ENCODE measurements around the gene TEX264. TPM values are rescaled to one million over a fixed set of nuclear protein-coding genes. Genes with fewer than 3 reads are reported as not detected.
"Not testable (repeated sequence)": the region's sequence is repeated elsewhere in the genome, so short reads cannot be mapped to it uniquely, and the experiment has no call there.

TEX264 gene, protein sequence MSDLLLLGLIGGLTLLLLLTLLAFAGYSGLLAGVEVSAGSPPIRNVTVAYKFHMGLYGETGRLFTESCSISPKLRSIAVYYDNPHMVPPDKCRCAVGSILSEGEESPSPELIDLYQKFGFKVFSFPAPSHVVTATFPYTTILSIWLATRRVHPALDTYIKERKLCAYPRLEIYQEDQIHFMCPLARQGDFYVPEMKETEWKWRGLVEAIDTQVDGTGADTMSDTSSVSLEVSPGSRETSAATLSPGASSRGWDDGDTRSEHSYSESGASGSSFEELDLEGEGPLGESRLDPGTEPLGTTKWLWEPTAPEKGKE
- total RNA-seq: 10 to 100 TPM; 45.5 to 46.4 TPM

DNA sequence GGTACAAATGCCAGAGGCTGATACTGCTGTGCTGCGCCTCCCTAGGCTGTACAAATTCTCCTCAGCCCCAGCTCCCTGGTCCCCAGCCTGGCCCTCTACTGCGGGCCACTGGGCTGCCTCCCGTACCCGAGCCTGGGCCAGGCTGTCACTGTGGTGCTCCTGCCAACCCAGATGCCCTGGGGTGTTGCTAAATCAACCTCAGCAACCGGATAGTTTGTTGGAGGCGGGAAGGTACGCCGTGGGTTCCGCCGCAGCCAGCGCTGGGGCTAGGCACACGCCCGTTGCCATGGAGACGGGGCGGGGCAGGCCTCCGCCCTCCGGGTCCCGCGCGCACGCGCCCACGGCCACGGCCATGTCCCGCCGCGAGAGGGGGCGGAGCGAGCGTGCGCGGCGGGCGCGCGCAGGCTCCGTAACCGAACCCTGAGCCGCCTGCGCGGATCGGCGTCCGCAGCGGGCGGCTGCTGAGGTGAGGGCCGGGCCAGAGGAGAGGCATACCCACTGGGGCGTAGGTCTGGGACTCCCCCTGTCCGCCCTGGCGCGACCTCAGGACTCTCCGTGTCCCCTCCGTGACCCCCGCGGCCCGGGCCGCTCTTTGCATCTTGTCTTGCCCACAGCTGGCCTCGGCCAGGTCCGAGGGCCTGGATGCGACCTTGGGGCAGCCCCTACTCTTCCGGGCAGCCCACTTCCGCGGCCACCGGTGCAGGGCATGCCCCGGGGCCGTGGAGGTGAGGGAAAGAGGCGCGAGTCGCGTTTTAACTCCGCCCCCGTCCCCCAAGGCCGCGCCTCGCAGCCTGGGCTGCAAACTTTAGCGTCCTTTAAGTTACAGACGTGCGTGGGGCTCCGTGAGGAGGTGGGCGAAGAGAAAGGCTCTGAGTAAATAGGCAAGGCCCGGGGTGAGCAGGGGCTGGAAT is at the start of gene TEX264:
TEX264 (plus strand) TSS at position 430 of the 911 bp plus-strand sequence. CDS start 3,053 bp downstream, outside the sequence.
- CTCF ChIA-PET: interaction anchor here (0.6 to 7.1 kb wide), 9 partner anchors 8 to 253 kb away, joined by 3 to 58 read pairs (median 5); partner anchors contain the start of gene DCAF1
- POLR2A ChIA-PET: interaction anchor here (0.6 to 3.5 kb wide), 5 partner anchors 10 to 191 kb away, joined by 3 to 35 read pairs (median 11); partner anchors contain the start of gene DCAF1

DNA sequence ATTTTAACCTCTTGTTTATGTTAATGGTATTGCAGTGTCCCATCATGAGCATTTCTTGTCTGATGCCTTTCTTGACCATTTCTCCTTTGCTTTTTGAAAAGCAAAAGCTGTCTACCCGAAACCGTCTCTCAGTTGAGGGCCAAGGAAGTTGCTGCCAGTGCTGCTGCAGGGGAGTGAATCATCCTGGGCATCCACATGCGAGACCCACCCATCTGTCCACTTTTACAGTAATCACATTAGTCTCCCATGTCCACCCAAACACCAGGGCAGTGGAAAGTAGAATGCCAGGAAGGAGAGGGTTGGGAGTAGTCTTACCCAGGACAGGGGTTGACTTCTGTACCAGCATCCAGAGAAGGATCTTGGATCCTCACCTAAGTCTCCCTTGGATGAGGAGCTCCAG is 48.6 kb upstream of the TEX264 start:
- POLR2A ChIA-PET: no interaction called here
- CTCF ChIA-PET: no interaction called here

DNA sequence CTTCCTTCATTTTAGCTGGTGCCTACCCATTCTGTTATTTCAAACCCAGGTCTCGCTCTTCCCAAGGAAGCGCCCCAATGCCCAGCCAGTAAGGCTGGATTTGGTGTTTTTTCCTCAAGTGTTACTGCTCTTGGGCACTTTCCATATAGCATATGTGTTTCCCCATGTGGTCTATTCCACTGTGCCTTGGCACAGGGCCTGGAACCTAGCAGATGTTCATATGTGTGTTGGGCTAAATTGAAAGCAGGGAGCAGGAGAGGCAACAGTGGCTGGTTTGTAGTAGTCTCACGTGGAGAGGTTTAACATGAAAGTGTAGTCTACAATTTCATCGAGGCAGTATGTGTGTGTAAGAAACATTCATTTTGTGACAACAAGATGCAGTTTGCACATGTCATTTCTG is 48.2 kb upstream of the TEX264 start:
- ChIA-PET POLR2A (no interaction called here), CTCF (no interaction called here)

DNA sequence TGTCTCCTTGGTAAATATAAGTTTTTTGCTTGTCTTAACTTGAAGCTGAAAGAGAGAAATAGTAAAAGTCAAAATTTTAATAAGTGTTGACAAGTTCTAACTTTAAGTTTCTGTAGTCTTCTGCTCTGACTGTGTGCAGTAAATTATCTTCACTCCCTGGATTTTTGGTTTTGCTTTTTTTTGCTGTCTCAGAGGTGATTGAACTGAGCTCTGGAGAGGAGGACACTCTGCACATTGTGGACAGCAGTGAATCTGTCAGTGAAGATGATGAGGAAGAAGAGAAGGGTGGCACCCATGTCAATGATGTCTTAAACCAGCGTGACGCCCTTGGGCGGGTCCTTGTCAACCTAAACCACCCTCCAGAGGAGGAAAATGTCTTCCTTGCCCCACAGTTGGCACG is 40.5 kb upstream of the TEX264 start:
- POLR2A ChIA-PET: no interaction called here

DNA sequence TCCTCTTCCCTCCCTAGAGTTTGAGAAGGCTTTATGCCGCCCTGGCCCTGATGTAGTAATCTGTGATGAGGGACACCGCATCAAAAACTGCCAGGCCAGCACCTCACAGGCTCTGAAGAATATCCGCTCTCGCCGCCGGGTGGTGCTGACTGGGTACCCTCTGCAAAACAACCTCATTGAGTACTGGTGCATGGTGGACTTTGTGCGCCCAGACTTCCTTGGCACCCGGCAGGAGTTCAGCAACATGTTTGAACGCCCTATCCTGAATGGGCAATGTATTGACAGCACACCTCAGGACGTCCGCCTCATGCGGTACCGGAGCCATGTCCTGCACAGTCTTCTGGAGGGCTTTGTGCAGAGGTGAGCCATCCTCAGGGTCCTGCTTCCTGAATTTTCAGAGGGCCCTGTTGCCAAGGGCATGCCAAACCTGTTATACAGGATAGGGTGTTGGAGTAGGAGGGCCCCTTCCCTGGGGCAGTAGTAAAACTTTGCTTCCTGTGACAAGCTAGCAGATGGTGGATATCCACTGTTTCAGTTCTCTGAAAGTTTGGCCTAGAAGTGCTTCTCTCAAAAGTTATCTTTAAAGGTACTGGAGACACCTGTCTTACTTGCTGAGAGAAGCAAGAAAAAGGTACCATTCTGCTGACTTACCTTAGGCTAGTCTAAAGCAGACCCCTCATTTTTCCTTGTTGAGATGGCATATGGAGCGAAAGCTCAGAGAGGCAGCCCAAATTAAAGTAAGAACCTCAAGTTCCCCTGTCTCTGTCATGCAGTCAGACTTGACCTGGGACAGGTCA is 33.7 kb upstream of the TEX264 start:
- ChIA-PET POLR2A (no interaction called here), CTCF (no interaction called here)

More for the DNA sequence above, 40.5 kb upstream of the TEX264 start:
- CTCF ChIA-PET: no interaction called here

DNA sequence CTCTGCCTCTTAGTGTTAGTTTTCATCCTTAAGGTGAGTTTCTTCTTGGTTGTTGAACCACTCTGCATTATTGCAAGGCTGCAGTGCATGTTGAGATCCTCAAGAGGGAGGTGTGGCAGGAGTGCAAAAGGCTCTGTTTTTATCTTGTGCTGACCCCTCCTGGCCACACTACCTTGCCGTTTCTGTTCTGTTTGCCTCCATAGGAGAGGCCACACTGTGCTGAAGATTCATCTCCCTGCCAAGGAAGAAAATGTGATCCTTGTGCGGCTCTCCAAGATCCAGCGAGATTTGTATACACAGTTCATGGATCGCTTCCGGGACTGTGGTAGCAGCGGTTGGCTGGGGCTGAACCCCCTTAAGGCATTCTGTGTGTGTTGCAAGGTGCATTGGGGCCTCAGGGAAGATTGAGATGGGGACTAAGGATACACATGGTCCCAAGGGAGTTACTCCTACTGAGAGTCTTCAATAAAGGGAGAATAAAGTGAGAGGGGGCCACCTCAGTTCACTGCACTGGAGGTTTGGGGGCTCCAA is 33.0 kb upstream of the TEX264 start:
- POLR2A ChIA-PET: no interaction called here
- CTCF ChIA-PET: no interaction called here

DNA sequence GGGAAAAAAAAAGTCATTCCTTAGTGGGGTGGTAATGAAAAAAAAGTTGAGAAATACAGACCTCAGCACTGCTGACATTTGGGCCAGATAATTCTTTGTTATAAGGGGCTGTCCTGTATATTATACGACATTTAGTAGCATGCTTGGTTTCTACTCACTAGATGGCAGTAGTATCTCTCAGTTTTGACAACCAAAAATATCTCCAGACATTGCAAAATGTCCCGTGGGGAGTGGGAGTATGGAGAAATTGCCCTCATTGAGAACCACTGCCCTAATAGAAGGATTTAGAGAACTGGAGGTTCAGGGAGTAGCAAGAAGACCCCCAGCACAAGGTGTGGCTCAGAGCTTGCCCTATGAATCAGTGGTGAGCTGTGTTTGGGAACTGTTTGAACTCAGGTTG is 28.6 kb upstream of the TEX264 start:
- POLR2A ChIA-PET: interaction anchor here (0.6 kb wide), 1 partner anchor 32 kb away, joined by 3 read pairs; no protein-coding TSS in a partner anchor
- CTCF ChIA-PET: interaction anchor here (0.6 to 1.3 kb wide), 5 partner anchors 27 to 961 kb away, joined by 3 to 5 read pairs (median 3); no protein-coding TSS in a partner anchor

DNA sequence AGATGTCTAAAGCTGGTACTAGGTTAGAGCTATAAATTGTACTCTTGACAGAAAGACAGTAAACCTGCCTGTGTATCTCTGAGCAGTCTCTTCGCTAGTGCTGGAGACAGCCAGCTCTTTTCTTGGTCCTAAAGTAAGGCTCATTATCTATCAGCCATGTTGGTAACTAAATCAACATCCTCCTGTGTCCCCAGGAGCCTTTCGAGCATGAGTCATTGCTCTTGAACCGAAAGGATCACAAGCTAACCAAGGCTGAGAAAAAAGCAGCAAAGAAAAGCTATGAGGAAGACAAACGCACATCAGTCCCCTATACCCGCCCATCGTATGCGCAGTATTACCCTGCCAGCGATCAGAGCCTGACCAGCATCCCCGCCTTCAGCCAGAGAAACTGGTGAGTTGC is 25.0 kb upstream of the TEX264 start:
- ChIA-PET POLR2A (no interaction called here), CTCF (interaction anchor here (1.2 kb wide), 1 partner anchor 144 kb away, joined by 4 read pairs; no protein-coding TSS in a partner anchor)

DNA sequence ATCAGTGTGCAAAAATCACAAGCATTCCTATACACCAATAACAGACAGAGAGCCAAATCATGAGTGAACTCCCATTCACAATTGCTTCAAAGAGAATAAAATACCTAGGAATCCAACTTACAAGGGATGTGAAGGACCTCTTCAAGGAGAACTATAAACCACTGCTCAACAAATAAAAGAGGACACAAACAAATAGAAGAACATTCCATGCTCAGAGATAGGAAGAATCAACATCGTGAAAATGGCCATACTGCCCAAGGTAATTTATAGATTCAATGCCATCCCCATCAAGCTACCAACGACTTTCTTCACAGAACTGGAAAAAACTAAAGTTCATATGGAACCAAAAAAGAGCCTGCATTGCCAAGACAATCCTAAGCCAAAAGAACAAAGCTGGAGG is 18.9 kb upstream of the TEX264 start:
- CTCF ChIA-PET, POLR2A ChIA-PET: not testable (repeated sequence)

DNA sequence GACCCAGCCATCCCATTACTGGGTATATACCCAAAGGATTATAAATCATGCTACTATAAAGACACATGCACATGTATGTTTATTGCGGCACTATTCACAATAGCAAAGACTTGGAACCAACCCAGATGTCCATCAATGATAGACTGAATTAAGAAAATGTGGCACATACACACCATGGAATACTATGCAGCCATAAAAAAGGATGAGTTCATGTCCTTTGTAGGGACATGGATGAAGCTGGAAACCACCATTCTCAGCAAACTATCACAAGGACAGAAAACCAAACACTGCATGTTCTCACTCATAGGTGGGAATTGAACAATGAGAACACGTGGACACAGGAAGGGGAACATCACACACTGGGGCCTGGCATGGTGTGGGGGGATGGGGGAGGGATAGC is 17.6 kb upstream of the TEX264 start:
- CTCF ChIA-PET, POLR2A ChIA-PET: not testable (repeated sequence)

DNA sequence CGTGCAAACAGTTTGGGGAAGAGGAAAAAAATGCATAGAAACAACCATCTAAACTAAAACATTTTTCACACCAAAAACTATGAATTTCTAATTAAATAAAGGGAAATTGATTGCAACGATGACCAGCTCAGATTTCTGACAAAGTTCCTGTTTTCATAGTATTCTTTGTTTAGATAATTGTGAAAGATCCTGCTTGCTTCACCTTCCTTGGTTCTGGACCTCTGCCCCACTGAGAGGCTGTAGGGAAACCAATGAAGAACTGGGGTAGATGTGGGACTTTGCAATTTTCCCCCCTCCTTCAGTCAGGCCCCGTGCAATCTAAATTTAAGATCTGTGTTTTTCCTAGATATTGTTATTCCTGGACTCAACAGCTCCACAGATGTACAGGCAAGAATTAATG is 13.8 kb upstream of the TEX264 start:
- ChIA-PET CTCF (interaction anchor here (1.0 kb wide), 1 partner anchor 25 kb away, joined by 3 read pairs; no protein-coding TSS in a partner anchor), POLR2A (no interaction called here)

DNA sequence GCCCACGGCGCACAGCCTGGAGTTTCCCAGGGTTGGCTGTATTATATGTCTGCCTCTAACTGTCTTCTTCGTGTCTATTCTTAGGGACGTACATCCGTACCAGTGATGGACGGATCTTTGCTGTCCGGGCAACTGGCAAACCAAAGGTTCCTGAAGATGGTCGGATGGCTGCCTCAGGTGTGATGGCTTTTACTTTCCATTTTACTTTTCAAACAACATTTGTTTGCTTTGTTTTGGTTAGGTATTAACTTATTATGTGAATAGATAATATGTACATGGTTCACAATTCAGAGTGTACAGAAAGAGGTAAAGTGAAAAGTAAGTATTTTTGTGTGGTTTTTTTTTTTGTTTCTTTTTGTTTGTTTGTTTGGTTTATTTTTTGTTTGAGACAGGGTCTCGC is 11.1 kb upstream of the TEX264 start:
- POLR2A ChIA-PET: no interaction called here
- CTCF ChIA-PET: no interaction called here

DNA sequence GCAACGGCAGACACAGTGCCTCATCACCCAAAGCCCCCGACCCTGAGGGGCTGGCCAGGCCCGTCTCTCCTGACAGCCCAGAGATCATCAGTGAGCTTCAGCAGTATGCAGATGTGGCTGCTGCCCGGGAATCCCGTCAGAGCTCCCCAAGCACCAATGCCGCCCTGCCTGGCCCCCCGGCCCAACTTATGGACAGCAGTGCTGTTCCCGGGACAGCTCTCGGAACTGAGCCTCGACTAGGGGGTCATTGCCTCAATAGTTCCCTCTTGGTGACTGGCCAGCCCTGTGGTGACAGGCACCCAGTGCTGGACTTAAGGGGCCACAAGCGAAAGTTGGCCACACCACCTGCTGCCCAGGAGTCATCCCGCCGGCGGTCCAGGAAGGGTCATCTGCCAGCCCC is 8.6 kb upstream of the TEX264 start:
- ChIA-PET CTCF (interaction anchor here (0.9 to 1.5 kb wide), 2 partner anchors 20 to 22 kb away, joined by 3 read pairs; no protein-coding TSS in a partner anchor), POLR2A (no interaction called here)

DNA sequence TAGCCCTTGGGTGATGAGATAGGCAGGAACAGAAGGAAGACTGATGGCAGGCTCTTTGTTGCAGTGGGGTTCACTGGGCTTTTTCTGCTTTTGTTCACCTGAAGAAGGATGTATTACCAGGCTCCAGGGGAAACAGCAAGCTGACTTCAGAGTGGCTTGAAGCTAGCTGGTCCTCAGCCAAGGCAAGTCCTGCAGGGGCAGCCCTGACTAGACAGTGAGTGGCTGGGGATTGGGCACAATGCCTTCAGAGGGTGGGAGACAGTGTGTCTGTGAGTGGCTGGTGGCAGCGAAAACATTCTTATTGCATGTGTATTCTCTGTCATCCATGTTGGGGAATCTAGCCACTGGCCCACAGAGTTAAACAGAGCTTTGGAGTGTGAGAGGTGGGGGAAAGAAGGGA is 2.3 kb upstream of the TEX264 start:
- POLR2A ChIA-PET: interaction anchor here (2.3 kb wide), 1 partner anchor 169 kb away, joined by 12 read pairs; the partner anchor contains the start of gene DCAF1
- CTCF ChIA-PET: interaction anchor here (1.1 to 7.1 kb wide), 7 partner anchors 10 to 167 kb away, joined by 3 to 58 read pairs (median 6); partner anchors contain the start of gene DCAF1

DNA sequence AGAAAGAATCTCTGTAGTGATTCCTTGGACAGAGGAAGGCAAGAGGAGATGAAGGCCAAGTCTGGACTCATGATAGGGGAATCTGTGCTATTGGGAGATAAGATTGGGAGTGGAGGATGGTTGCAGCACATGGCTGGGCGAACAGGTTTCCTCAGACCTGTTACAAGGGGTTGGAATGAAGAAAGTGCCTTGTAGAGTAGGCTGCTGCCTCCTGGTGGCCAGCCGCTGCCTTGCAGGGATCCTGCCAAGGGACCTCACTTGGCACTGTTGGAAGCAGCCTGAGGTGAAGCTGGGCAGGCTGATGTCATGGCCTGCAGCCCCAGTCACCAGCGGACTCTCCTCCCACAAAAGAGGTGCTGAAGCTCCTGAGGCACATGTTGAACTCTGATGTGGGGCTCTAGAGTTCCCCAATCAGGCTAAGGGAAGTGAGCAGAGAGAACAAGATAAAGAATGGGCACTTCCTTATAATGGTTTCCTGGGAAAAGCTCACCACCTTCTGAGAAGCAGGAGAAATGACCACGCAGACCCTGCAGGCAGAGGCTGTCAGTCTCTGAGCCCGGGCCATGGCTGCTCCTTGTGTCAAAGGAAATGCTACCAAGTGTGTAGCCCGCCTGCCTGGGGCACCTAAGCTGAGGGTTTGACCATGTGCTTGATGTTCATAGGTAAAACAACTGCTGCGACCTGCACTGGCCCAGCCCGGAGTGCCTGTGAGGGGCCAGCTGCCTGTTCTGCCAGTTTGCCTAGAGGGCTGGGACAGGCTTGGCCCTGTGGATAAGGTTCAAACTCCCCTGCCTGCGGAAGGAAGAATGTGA is 1.6 kb upstream of the TEX264 start:
- CTCF ChIA-PET: interaction anchor here (0.8 to 7.1 kb wide), 12 partner anchors 9 to 279 kb away, joined by 3 to 58 read pairs (median 4); partner anchors contain the start of gene DCAF1
- POLR2A ChIA-PET: interaction anchor here (2.3 kb wide), 1 partner anchor 170 kb away, joined by 12 read pairs; the partner anchor contains the start of gene DCAF1

DNA sequence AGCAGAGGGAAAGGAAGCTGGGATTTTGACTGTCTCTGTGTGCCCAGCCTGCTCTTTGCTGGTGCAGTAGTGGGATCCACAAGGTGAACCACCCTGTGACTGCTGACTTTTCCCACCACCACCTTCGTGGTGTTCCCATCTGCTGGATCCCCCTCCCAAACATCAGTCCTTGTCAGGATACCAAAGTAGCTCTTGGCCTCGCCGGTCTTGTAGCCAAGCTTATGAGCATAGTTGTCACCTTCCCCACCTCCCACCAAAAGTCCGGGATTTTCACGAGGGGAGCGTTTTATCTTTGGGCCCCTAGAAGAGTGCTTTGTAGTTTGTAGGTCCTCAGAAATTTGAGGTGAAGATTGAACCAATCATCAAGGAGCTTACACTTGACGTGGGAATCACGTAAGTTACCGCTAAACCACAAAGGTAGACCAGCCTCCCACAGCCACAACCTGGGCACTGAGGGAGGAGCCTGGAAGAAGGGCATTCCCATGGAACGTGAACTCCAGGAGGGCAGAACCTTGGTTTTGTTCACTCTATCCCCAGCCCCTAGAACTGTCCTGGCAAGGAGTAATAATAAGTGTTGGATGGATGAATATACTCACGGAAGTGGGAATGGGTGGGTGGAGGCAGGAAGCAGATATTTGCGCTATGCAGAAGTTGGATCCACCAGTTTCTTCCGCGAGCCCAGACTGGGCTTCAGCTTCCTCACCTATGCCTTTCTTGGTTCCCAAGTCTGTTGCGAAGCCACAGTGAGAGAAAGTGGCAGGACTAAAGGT is 814 bp upstream of the TEX264 start:
- POLR2A ChIA-PET: interaction anchor here (0.6 to 2.3 kb wide), 3 partner anchors 16 to 190 kb away, joined by 3 to 12 read pairs (median 4); partner anchors contain the start of gene DCAF1
- CTCF ChIA-PET: interaction anchor here (0.6 to 7.1 kb wide), 10 partner anchors 9 to 280 kb away, joined by 3 to 58 read pairs (median 4); partner anchors contain the start of gene DCAF1
